GM19395 (cell line): ENCODE measurements around the gene FOXP1.

Experiments used
- ATAC-seq: cut with Tn5 transposase; IDR thresholded peaks from one replicate; pipeline ENCODE4 v1.9.1; 2021; ENCODE audit warnings: mild to moderate bottlenecking, moderate library complexity; ENCODE audit not compliant: unreplicated experiment

Gene FOXP1

GRCh38 chr3:71202848-71203533 lies 380.5 kb downstream of the FOXP1 start:
- ATAC-seq: no peak

GRCh38 chr3:71201939-71202338 lies 381.6 kb downstream of the FOXP1 start:
- no peak for ATAC-seq

GRCh38 chr3:71197841-71198565 lies 385.5 kb downstream of the FOXP1 start:
- no peak for ATAC-seq

GRCh38 chr3:71195492-71195891 lies 388.0 kb downstream of the FOXP1 start:
- ATAC-seq: no peak

GRCh38 chr3:71194785-71195184 lies 388.7 kb downstream of the FOXP1 start:
- no peak for ATAC-seq

GRCh38 chr3:71191031-71191482 lies 392.5 kb downstream of the FOXP1 start:
- no peak for ATAC-seq

- ATAC-seq: no peak
Observed at GRCh38 chr3:71189480-71189879, 394.0 kb downstream of the FOXP1 start.

- no peak for ATAC-seq
Observed at GRCh38 chr3:71187715-71188114, 395.8 kb downstream of the FOXP1 start.

- ATAC-seq: no peak
Observed at GRCh38 chr3:71186801-71187200, 396.7 kb downstream of the FOXP1 start.

GRCh38 chr3:71185733-71186455 lies 397.6 kb downstream of the FOXP1 start:
- no peak for ATAC-seq

- ATAC-seq: no peak
Observed at GRCh38 chr3:71184252-71184651, 399.3 kb downstream of the FOXP1 start.

- no peak for ATAC-seq
Observed at GRCh38 chr3:71183549-71183948, 400.0 kb downstream of the FOXP1 start.

- ATAC-seq: no peak
Observed at GRCh38 chr3:71180524-71180923, 403.0 kb downstream of the FOXP1 start.

- no peak for ATAC-seq
Observed at GRCh38 chr3:71177375-71177774, 406.2 kb downstream of the FOXP1 start.

GRCh38 chr3:71176366-71176765 lies 407.2 kb downstream of the FOXP1 start:
- ATAC-seq: no peak

GRCh38 chr3:71175691-71176365 lies 407.7 kb downstream of the FOXP1 start:
- ATAC-seq: no peak

GRCh38 chr3:71172951-71173350 lies 410.6 kb downstream of the FOXP1 start:
- ATAC-seq: no peak

GRCh38 chr3:71172189-71172588 lies 411.3 kb downstream of the FOXP1 start:
- ATAC-seq: no peak

GRCh38 chr3:71171247-71171646 lies 412.3 kb downstream of the FOXP1 start:
- no peak for ATAC-seq

- ATAC-seq: no peak
Observed at GRCh38 chr3:71168880-71169411, 414.6 kb downstream of the FOXP1 start.

- ATAC-seq: no peak
Observed at GRCh38 chr3:71168121-71168721, 415.3 kb downstream of the FOXP1 start.
